DOHH2 (cell line): Measurements from ENCODE around the gene NEDD4L.

Source experiments
- H3F3A ChIP-seq: fragments of 200-600 bp; sonication (generic), shearing (Covaris generic); 2 replicates; pipeline ENCODE4 v1.6.0; 2016; ENCODE audit warnings: antibody characterized with exemption, mild to moderate bottlenecking; ENCODE audit not compliant: control insufficient read depth, insufficient read depth
- H3K27ac ChIP-seq: fragments of 200-600 bp; sonication (generic); 2 replicates; pipeline ENCODE4 v1.5.1; 2014; ENCODE audit warnings: low read depth, mild to moderate bottlenecking, low read length, moderate library complexity
- H3K27me3 ChIP-seq: fragments of 200-600 bp; sonication (generic); 2 replicates; pipeline ENCODE4 v1.6.1; 2014; ENCODE audit warnings: mild to moderate bottlenecking, low read length, mixed read lengths; ENCODE audit not compliant: control insufficient read depth
- H3K36me3 ChIP-seq: fragments of 200-600 bp; sonication (generic); 2 replicates; pipeline ENCODE4 v1.6.1; 2014; ENCODE audit warnings: mild to moderate bottlenecking, low read length, moderate library complexity, mixed read lengths; ENCODE audit not compliant: control insufficient read depth
- H3K4me1 ChIP-seq: fragments of 200-600 bp; sonication (generic); 2 replicates; pipeline ENCODE4 v1.6.1; 2014; ENCODE audit warnings: mild to moderate bottlenecking, low read length, mixed read lengths; ENCODE audit not compliant: control insufficient read depth
- H3K4me2 ChIP-seq: fragments of 200-600 bp; sonication (generic); 2 replicates; pipeline ENCODE4 v1.6.0; 2014; ENCODE audit warnings: mild to moderate bottlenecking, low read length, moderate library complexity
- H3K4me3 ChIP-seq: fragments of 200-600 bp; sonication (generic); 2 replicates; pipeline ENCODE4 v1.5.1; 2014; ENCODE audit warnings: mild to moderate bottlenecking, low read length, mixed read lengths
- H3K79me2 ChIP-seq: fragments of 200-600 bp; sonication (generic); 2 replicates; pipeline ENCODE4 v1.6.1; 2014; ENCODE audit warnings: mild to moderate bottlenecking, low read length, mixed read lengths; ENCODE audit not compliant: control insufficient read depth
- H3K9me2 ChIP-seq: fragments of 200-600 bp; sonication (generic); replicated peaks from 2 replicates; pipeline ENCODE4 v1.6.1; 2014; ENCODE audit warnings: mild to moderate bottlenecking, low read length, mixed read lengths; ENCODE audit not compliant: control insufficient read depth
- H3K9me3 ChIP-seq: fragments of 200-600 bp; sonication (generic); 2 replicates; pipeline ENCODE4 v1.6.1; 2014; ENCODE audit warnings: antibody characterized with exemption, low read length, mixed read lengths; ENCODE audit not compliant: control insufficient read depth, insufficient read depth
- H4K20me1 ChIP-seq: fragments of 200-600 bp; sonication (generic); 2 replicates; pipeline ENCODE4 v1.6.0; 2014; ENCODE audit warnings: low read depth, mild to moderate bottlenecking, antibody characterized with exemption, low read length, moderate library complexity; ENCODE audit not compliant: control insufficient read depth, insufficient read depth
- CTCF ChIP-seq: fragments of 200-600 bp; sonication (generic); IDR thresholded peaks from one replicate; pipeline ENCODE4 v1.5.1; 2014; ENCODE audit warnings: antibody characterized with exemption, mild to moderate bottlenecking, low read depth, low read length; ENCODE audit not compliant: poor library complexity, severe bottlenecking
- EZH2phosphoT487 ChIP-seq: fragments of 200-600 bp; sonication (generic); IDR thresholded peaks from 2 replicates; pipeline ENCODE4 v1.6.1; 2017; ENCODE audit warnings: borderline replicate concordance, mild to moderate bottlenecking, antibody characterized with exemption, low read length, moderate library complexity, mixed read lengths

Gene NEDD4L

GRCh38 chr18:58369616-58370015, 325.6 kb downstream of the NEDD4L start:
- H3K36me3 ChIP-seq, result peaks cover 66% of the 10 kb centered on the region
- no peaks in the 10 kb centered on the region for H3F3A ChIP-seq
- TF ChIP-seq CTCF (no peak), EZH2phosphoT487 (no peak)
- no peaks in the 10 kb centered on the region for H4K20me1 ChIP-seq
- H3K27ac ChIP-seq, result no peak overlapping the region
- H3K27me3 ChIP-seq, result no peaks in the 10 kb centered on the region
- H3K79me2 ChIP-seq, result no peaks in the 10 kb centered on the region
- no peaks in the 10 kb centered on the region for H3K9me3 ChIP-seq
- H3K4me3 ChIP-seq, result no peak overlapping the region
- no peak overlapping the region for H3K4me2 ChIP-seq
- no peaks in the 10 kb centered on the region for H3K9me2 ChIP-seq
- H3K4me1 ChIP-seq, result peaks cover 13% of the 10 kb centered on the region

GRCh38 chr18:58370038-58370580, 326.1 kb downstream of the NEDD4L start:
- TF ChIP-seq CTCF (no peak), EZH2phosphoT487 (no peak)
- Histone ChIP-seq H3K27me3 (no peaks in the 10 kb centered on the region), H3K27ac (no peak overlapping the region), H3K4me3 (no peak overlapping the region), H3F3A (no peaks in the 10 kb centered on the region), H3K4me2 (no peak overlapping the region), H3K4me1 (peaks cover 13% of the 10 kb centered on the region), H3K79me2 (no peaks in the 10 kb centered on the region), H3K36me3 (peaks cover 65% of the 10 kb centered on the region), H4K20me1 (no peaks in the 10 kb centered on the region), H3K9me2 (no peaks in the 10 kb centered on the region), H3K9me3 (no peaks in the 10 kb centered on the region)

GRCh38 chr18:58370612-58371011, 326.6 kb downstream of the NEDD4L start:
- peaks cover 62% of the 10 kb centered on the region for H3K36me3 ChIP-seq
- no peaks in the 10 kb centered on the region for H3F3A ChIP-seq
- no peaks in the 10 kb centered on the region for H3K9me2 ChIP-seq

More at GRCh38 chr18:58370612-58371011, 326.6 kb downstream of the NEDD4L start:
- no peaks in the 10 kb centered on the region for H4K20me1 ChIP-seq
- no peak overlapping the region for H3K27ac ChIP-seq
- H3K4me2 ChIP-seq, result no peak overlapping the region
- no peak overlapping the region for H3K4me3 ChIP-seq
- no peaks in the 10 kb centered on the region for H3K9me3 ChIP-seq
- H3K4me1 ChIP-seq, result peaks cover 13% of the 10 kb centered on the region
- no peaks in the 10 kb centered on the region for H3K27me3 ChIP-seq
- H3K79me2 ChIP-seq, result no peaks in the 10 kb centered on the region
- TF ChIP-seq EZH2phosphoT487, result no peak
- TF ChIP-seq CTCF, result no peak
